ENCODE results near the gene SNX15.

SNX15 gene

GRCh38 chr11:65045728-65046127 is 18.5 kb downstream of the SNX15 start:
- no peak for DNase-seq (ENCODE audit: low read depth, low spot score)
- CTCF ChIA-PET = no interaction called here
- POLR2A ChIA-PET = no interaction called here

GRCh38 chr11:65047581-65048422 is 20.6 kb downstream of the SNX15 start:
- DNase-seq (ENCODE audit: low read depth, low spot score) = no peak
- CTCF ChIA-PET = interaction anchor here (1.8 kb wide), 1 partner anchor 33 kb away, joined by 5 read pairs; the partner anchor contains the start of gene ARL2
- POLR2A ChIA-PET = no interaction called here
- TF ChIP-seq CTCF (IDR thresholded peaks at IDR 0.05; ENCODE audit: insufficient read depth, low read length, missing control alignments) = no peak
- H3K4me3 ChIP-seq (ENCODE audit: low read depth, low read length) = peak overlapping the region; percentile 44

More at GRCh38 chr11:65045728-65046127, 18.5 kb downstream of the SNX15 start:
- TF ChIP-seq CTCF (IDR thresholded peaks at IDR 0.05; ENCODE audit: insufficient read depth, low read length, missing control alignments) = no peak
- no peak overlapping the region for H3K4me3 ChIP-seq (ENCODE audit: low read depth, low read length)

- ChIA-PET POLR2A (no interaction called here), CTCF (no interaction called here)
- TF ChIP-seq CTCF (IDR thresholded peaks at IDR 0.05; ENCODE audit: insufficient read depth, low read length, missing control alignments) = no peak
- no peak for DNase-seq (ENCODE audit: low read depth, low spot score)
- no peak overlapping the region for H3K4me3 ChIP-seq (ENCODE audit: low read depth, low read length)
These were observed 24.2 kb downstream of the SNX15 start for GRCh38 chr11:65051398-65051858.

- ChIA-PET CTCF (no interaction called here), POLR2A (interaction anchor here (0.9 kb wide), 1 partner anchor 31 kb away, joined by 3 read pairs; no protein-coding TSS in a partner anchor)
- no peak for TF ChIP-seq CTCF (IDR thresholded peaks at IDR 0.05; ENCODE audit: insufficient read depth, low read length, missing control alignments)
- H3K4me3 ChIP-seq (ENCODE audit: low read depth, low read length) = no peak overlapping the region
- DNase-seq (ENCODE audit: low read depth, low spot score) = no peak
These were observed 26.7 kb downstream of the SNX15 start for GRCh38 chr11:65053827-65054508.

GRCh38 chr11:65055538-65055937 is 28.3 kb downstream of the SNX15 start:
- ChIA-PET POLR2A (no interaction called here), CTCF (interaction anchor here (1.1 kb wide), 1 partner anchor 23 kb away, joined by 5 read pairs; no protein-coding TSS in a partner anchor)
- DNase-seq (ENCODE audit: low read depth, low spot score) = no peak
- TF ChIP-seq CTCF (IDR thresholded peaks at IDR 0.05; ENCODE audit: insufficient read depth, low read length, missing control alignments) = no peak
- H3K4me3 ChIP-seq (ENCODE audit: low read depth, low read length) = no peak overlapping the region

- TF ChIP-seq CTCF (IDR thresholded peaks at IDR 0.05; ENCODE audit: insufficient read depth, low read length, missing control alignments) = no peak
- CTCF ChIA-PET = interaction anchor here (1.5 kb wide), 2 partner anchors 8 to 43 kb away, joined by 4 to 5 read pairs; partner anchors contain the start of gene ARL2
- no peak for DNase-seq (ENCODE audit: low read depth, low spot score)
- POLR2A ChIA-PET = no interaction called here
- H3K4me3 ChIP-seq (ENCODE audit: low read depth, low read length) = no peak overlapping the region
These were observed 29.8 kb downstream of the SNX15 start for GRCh38 chr11:65056999-65057398.
